Gastrocnemius medialis (tissue), 4 donors: ENCODE data around the gene ZNF841.

ENCODE experiments used
- POLR2A ChIP-seq, 2 donors: fragments of 450-650 bp; IDR thresholded peaks; one replicate each; pipeline ENCODE4 v1.6.1; 2017; ENCODE audit warnings: antibody characterized with exemption in 2 of 2, mild to moderate bottlenecking in 2 of 2, moderate library complexity in 2 of 2
- TF ChIP-seq, protein P1 (sequence below), 5 experiments: fragments of 450-650 bp in 3 of 5; fragments of 200-600 bp in 2 of 5; sonication (generic) in 2 of 5; IDR thresholded peaks in 4 of 5; conservative IDR thresholded peaks in 1 of 5; 1 replicate in 4 of 5; 2 replicates in 1 of 5; pipeline ENCODE4 v1.5.1; 2016 to 2019; ENCODE audit warnings: antibody characterized with exemption in 5 of 5, mild to moderate bottlenecking in 3 of 5, moderate library complexity in 3 of 5

DNA sequence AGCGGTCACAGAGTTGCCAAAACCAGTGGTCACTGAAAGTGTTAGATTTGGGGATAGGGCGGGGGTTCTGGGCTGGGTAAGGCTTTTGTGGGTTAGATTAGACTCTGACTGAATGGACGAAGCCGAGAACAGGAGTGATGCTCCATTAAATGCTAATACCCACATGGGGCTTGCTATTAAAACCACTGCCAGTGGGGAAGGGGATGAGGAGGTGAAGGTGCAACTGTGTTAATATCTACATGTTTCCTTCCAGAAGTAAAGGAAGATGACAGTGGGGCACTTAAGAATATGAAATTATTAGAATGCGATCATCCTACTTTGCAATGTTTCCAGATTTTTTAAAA lies 66.8 kb downstream of the ZNF841 start:
- TF ChIP-seq, protein P1, sequence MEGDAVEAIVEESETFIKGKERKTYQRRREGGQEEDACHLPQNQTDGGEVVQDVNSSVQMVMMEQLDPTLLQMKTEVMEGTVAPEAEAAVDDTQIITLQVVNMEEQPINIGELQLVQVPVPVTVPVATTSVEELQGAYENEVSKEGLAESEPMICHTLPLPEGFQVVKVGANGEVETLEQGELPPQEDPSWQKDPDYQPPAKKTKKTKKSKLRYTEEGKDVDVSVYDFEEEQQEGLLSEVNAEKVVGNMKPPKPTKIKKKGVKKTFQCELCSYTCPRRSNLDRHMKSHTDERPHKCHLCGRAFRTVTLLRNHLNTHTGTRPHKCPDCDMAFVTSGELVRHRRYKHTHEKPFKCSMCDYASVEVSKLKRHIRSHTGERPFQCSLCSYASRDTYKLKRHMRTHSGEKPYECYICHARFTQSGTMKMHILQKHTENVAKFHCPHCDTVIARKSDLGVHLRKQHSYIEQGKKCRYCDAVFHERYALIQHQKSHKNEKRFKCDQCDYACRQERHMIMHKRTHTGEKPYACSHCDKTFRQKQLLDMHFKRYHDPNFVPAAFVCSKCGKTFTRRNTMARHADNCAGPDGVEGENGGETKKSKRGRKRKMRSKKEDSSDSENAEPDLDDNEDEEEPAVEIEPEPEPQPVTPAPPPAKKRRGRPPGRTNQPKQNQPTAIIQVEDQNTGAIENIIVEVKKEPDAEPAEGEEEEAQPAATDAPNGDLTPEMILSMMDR (IDR thresholded peaks at IDR 0.05 in 4 of 5, conservative IDR thresholded peaks at IDR 0.05 in 1 of 5), result no peak
- no peak for TF ChIP-seq POLR2A (IDR thresholded peaks at IDR 0.05)
